Mammary epithelial cell (primary cell): ENCODE data around the gene RPA3.

Source experiments
- CTCF ChIP-seq, 2 donors: IDR thresholded peaks in 1 of 2; conservative IDR thresholded peaks in 1 of 2; 2 replicates each; pipeline ENCODE4 v1.5.1; 2011 to 2012; ENCODE audit warnings: inconsistent platforms in 2 of 2, low read length in 2 of 2, mild to moderate bottlenecking in 2 of 2, control low read depth in 1 of 2, low read depth in 1 of 2; ENCODE audit not compliant: insufficient read depth in 1 of 2; ENCODE audit errors: extremely low read depth in 1 of 2
- EZH2 ChIP-seq: IDR thresholded peaks from 2 replicates; pipeline ENCODE4 v1.6.1; 2012; ENCODE audit warnings: low read length, inconsistent platforms, borderline replicate concordance

- TF ChIP-seq CTCF (conservative IDR thresholded peaks at IDR 0.05 in 1 of 2, IDR thresholded peaks at IDR 0.05 in 1 of 2; ENCODE audit: extremely low read depth in 1 of 2, insufficient read depth in 1 of 2, low read depth in 1 of 2, low read length in 2 of 2) (peak; percentile 10 to 35), EZH2 (no peak)
Observed at GRCh38 chr7:7595451-7595850, 123.0 kb downstream of the RPA3 start.
